WTC11 (cell line): ENCODE results near the gene TBX4. TPM values are rescaled to one million over a fixed set of nuclear protein-coding genes. Genes with fewer than 3 reads are reported as not detected.

ENCODE experiments used
- ATAC-seq: fragments of 200-7000 bp; cut with Tn5 transposase; 2 replicates; pipeline ENCODE4 v1.10.0; 2021; ENCODE audit warnings: mild to moderate bottlenecking, moderate library complexity
- CTCF ChIA-PET: fragments of 300-600 bp; sonication (Branson Sonifier 250); formaldehyde crosslinking; loops from one replicate; lab custom pipeline; 2021; ENCODE audit warnings: antibody characterized with exemption; lab: Charles Lee
- POLR2A ChIA-PET: fragments of 350-600 bp; sonication (Branson Sonifier 250); formaldehyde crosslinking; loops from one replicate; lab custom pipeline; 2021; ENCODE audit warnings: antibody characterized with exemption; lab: Charles Lee
- DNase-seq: peaks from one replicate; pipeline ENCODE4 v3.0.0; 2021; ENCODE audit warnings: low spot score
- H3K27ac Mint-ChIP-seq: 2 replicates; pipeline ENCODE4 v1.8.0; 2021; ENCODE audit warnings: mixed read lengths
- H3K27me3 Mint-ChIP-seq: 2 replicates; pipeline ENCODE4 v1.8.0; 2021; ENCODE audit warnings: low read depth, mild to moderate bottlenecking, moderate library complexity, mixed read lengths
- H3K36me3 Mint-ChIP-seq: 2 replicates; pipeline ENCODE4 v1.8.0; 2021; ENCODE audit warnings: mixed read lengths
- H3K4me1 Mint-ChIP-seq: 2 replicates; pipeline ENCODE4 v1.8.0; 2022; ENCODE audit warnings: mixed read lengths
- H3K4me3 Mint-ChIP-seq: 2 replicates; pipeline ENCODE4 v1.8.0; 2021; ENCODE audit warnings: mild to moderate bottlenecking, moderate library complexity, mixed read lengths
- H3K9me3 Mint-ChIP-seq: 2 replicates; pipeline ENCODE4 v1.8.0; 2021; ENCODE audit warnings: mixed read lengths
- ATF1 ChIP-seq: sonication (generic); formaldehyde crosslinking; IDR thresholded peaks from 2 replicates; pipeline ENCODE4 v1.8.1; 2023; ENCODE audit warnings: mild to moderate bottlenecking, moderate library complexity, missing genetic modification reagents
- CDX4 ChIP-seq: fragments of 250-450 bp; sonication (Bioruptor Pico); IDR thresholded peaks from 2 replicates; pipeline ENCODE4 v1.9.0; 2021; ENCODE audit warnings: moderate library complexity, mild to moderate bottlenecking, inconsistent platforms, borderline replicate concordance
- CTCF ChIP-seq: fragments of 200-600 bp; IDR thresholded peaks from 2 replicates; pipeline ENCODE4 v1.8.0; 2022; ENCODE audit warnings: antibody characterized with exemption
- E2F5 ChIP-seq: sonication (generic); formaldehyde crosslinking; IDR thresholded peaks from 2 replicates; pipeline ENCODE4 v1.8.1; 2022; ENCODE audit warnings: mild to moderate bottlenecking, moderate library complexity, missing genetic modification reagents
- ESRRA ChIP-seq: sonication (generic); formaldehyde crosslinking; IDR thresholded peaks from 2 replicates; pipeline ENCODE4 v1.8.1; 2022; ENCODE audit warnings: mild to moderate bottlenecking, missing genetic modification reagents, borderline replicate concordance
- GABPB1 ChIP-seq: sonication (generic); formaldehyde crosslinking; IDR thresholded peaks from 2 replicates; pipeline ENCODE4 v1.8.1; 2023; ENCODE audit warnings: mild to moderate bottlenecking, missing genetic modification reagents
- GRHL2 ChIP-seq: fragments of 250-450 bp; sonication (Bioruptor Pico); IDR thresholded peaks from 2 replicates; pipeline ENCODE4 v1.8.0; 2022; ENCODE audit warnings: mild to moderate bottlenecking, moderate library complexity; ENCODE audit not compliant: insufficient replicate concordance, severe bottlenecking
- GTF2I ChIP-seq: fragments of 250-450 bp; sonication (Bioruptor Pico); conservative IDR thresholded peaks from 2 replicates; pipeline ENCODE4 v1.4.0; 2021; ENCODE audit warnings: mild to moderate bottlenecking
- HMGXB4 ChIP-seq: sonication (generic); formaldehyde crosslinking; IDR thresholded peaks from 2 replicates; pipeline ENCODE4 v1.8.1; 2023; ENCODE audit warnings: mild to moderate bottlenecking, moderate library complexity, missing genetic modification reagents
- NFE2L1 ChIP-seq: sonication (generic); formaldehyde crosslinking; IDR thresholded peaks from 2 replicates; pipeline ENCODE4 v1.8.1; 2023; ENCODE audit warnings: missing genetic modification reagents
- PRRX2 ChIP-seq: fragments of 250-450 bp; sonication (Bioruptor Pico); IDR thresholded peaks from 2 replicates; pipeline ENCODE4 v1.8.0; 2021; ENCODE audit warnings: mild to moderate bottlenecking
- RELA ChIP-seq: sonication (generic); formaldehyde crosslinking; IDR thresholded peaks from 2 replicates; pipeline ENCODE4 v1.8.1; 2022; ENCODE audit warnings: missing genetic modification reagents, mild to moderate bottlenecking, borderline replicate concordance
- RORB ChIP-seq: fragments of 250-450 bp; sonication (Bioruptor Pico); IDR thresholded peaks from 2 replicates; pipeline ENCODE4 v1.9.0; 2021; ENCODE audit warnings: mild to moderate bottlenecking
- TCF7 ChIP-seq: sonication (generic); formaldehyde crosslinking; IDR thresholded peaks from 2 replicates; pipeline ENCODE4 v1.8.0; 2022; ENCODE audit warnings: mild to moderate bottlenecking, low read depth, missing genetic modification reagents, moderate library complexity
- TEAD1 ChIP-seq: sonication (generic); formaldehyde crosslinking; IDR thresholded peaks from 2 replicates; pipeline ENCODE4 v1.8.0; 2022; ENCODE audit warnings: mild to moderate bottlenecking, missing genetic modification reagents
- TEAD4 ChIP-seq: sonication (generic); formaldehyde crosslinking; IDR thresholded peaks from 2 replicates; pipeline ENCODE4 v1.8.0; 2022; ENCODE audit warnings: mild to moderate bottlenecking, missing genetic modification reagents
- TP53 ChIP-seq: sonication (generic); formaldehyde crosslinking; IDR thresholded peaks from 2 replicates; pipeline ENCODE4 v1.8.1; 2023; ENCODE audit warnings: mild to moderate bottlenecking, missing genetic modification reagents
- USF2 ChIP-seq: sonication (generic); formaldehyde crosslinking; IDR thresholded peaks from 2 replicates; pipeline ENCODE4 v1.8.1; 2023; ENCODE audit warnings: mild to moderate bottlenecking, missing genetic modification reagents, moderate library complexity
- ZNF138 ChIP-seq: sonication (generic); formaldehyde crosslinking; conservative IDR thresholded peaks from 2 replicates; pipeline ENCODE4 v1.8.1; 2022; ENCODE audit warnings: mild to moderate bottlenecking, moderate library complexity, missing genetic modification reagents
- ZNF317 ChIP-seq: sonication (generic); formaldehyde crosslinking; IDR thresholded peaks from 2 replicates; pipeline ENCODE4 v1.8.1; 2023; ENCODE audit warnings: low read depth, mild to moderate bottlenecking, moderate library complexity, missing genetic modification reagents, borderline replicate concordance
- total RNA-seq: library from RNA; stranded (reverse); gene quantifications from 3 replicates; pipeline ENCODE4 v1.2.3, GENCODE V29; 2021

TBX4 gene
- total RNA-seq, 1 experiment from 2014 or later: not detected

GRCh38 chr17:61413661-61414126, 38.5 kb upstream of the TBX4 start:
- Mint-ChIP-seq H3K4me1 (peaks cover 18% of the 10 kb centered on the region), H3K9me3 (no peaks in the 10 kb centered on the region), H3K36me3 (no peaks in the 10 kb centered on the region), H3K4me3 (peak overlapping the region; percentile 73), H3K27ac (no peak overlapping the region), H3K27me3 (peaks cover 86% of the 10 kb centered on the region)
- DNase-seq: no peak
- POLR2A ChIA-PET: interaction anchor here (0.8 kb wide), 1 partner anchor 161 kb away, joined by 5 read pairs; no protein-coding TSS in a partner anchor
- no peak for TF ChIP-seq GABPB1 (CRISPR knock-in tag)
- TF ChIP-seq, all 79 proteins: peak for 0
- CTCF ChIA-PET: interaction anchor here (0.6 to 6.4 kb wide), 13 partner anchors 13 to 344 kb away, joined by 3 to 46 read pairs (median 10); partner anchors contain the start of gene TBX2
- no peak for ATAC-seq

- Mint-ChIP-seq H3K27ac (no peak overlapping the region), H3K4me1 (peaks cover 15% of the 10 kb centered on the region), H3K27me3 (peaks cover 81% of the 10 kb centered on the region), H3K36me3 (no peaks in the 10 kb centered on the region), H3K4me3 (no peak overlapping the region), H3K9me3 (no peaks in the 10 kb centered on the region)
- TF ChIP-seq GABPB1 (CRISPR knock-in tag) (0 out of 2 replicates have a peak, but pooled peaks have one; percentile 12), TEAD4 (CRISPR knock-in tag) (no peak)
- ATAC-seq (no peak), DNase-seq (no peak)
- ChIA-PET CTCF (interaction anchor here (1.4 to 6.4 kb wide), 5 partner anchors 17 to 160 kb away, joined by 5 to 46 read pairs (median 12); no protein-coding TSS in a partner anchor), POLR2A (no interaction called here)
These were observed 37.9 kb upstream of the TBX4 start for GRCh38 chr17:61414141-61414935.

GRCh38 chr17:61414936-61415251, 37.3 kb upstream of the TBX4 start:
- Mint-ChIP-seq H3K4me1 (peaks cover 15% of the 10 kb centered on the region), H3K27me3 (peaks cover 77% of the 10 kb centered on the region), H3K4me3 (no peak overlapping the region), H3K36me3 (no peaks in the 10 kb centered on the region), H3K27ac (no peak overlapping the region), H3K9me3 (no peaks in the 10 kb centered on the region)
- TF ChIP-seq CDX4 (CRISPR knock-in tag) (no peak), TCF7 (CRISPR knock-in tag) (no peak)
- DNase-seq (no peak), ATAC-seq (no peak)
- CTCF ChIA-PET: interaction anchor here (6.4 kb wide), 1 partner anchor 53 kb away, joined by 39 read pairs; no protein-coding TSS in a partner anchor
- POLR2A ChIA-PET: no interaction called here

- POLR2A ChIA-PET: interaction anchor here (0.6 kb wide), 1 partner anchor 349 kb away, joined by 8 read pairs; no protein-coding TSS in a partner anchor
- DNase-seq (no peak), ATAC-seq (no peak)
- H3K27me3 Mint-ChIP-seq: peaks cover 70% of the 10 kb centered on the region
- no peaks in the 10 kb centered on the region for H3K36me3 Mint-ChIP-seq
- H3K4me1 Mint-ChIP-seq: peaks cover 11% of the 10 kb centered on the region
- H3K4me3 Mint-ChIP-seq: no peak overlapping the region
- CTCF ChIA-PET: interaction anchor here (0.8 to 6.4 kb wide), 5 partner anchors 9 to 159 kb away, joined by 3 to 39 read pairs (median 3); no protein-coding TSS in a partner anchor
- no peak overlapping the region for H3K27ac Mint-ChIP-seq
- no peaks in the 10 kb centered on the region for H3K9me3 Mint-ChIP-seq
- TF ChIP-seq PRRX2 (CRISPR knock-in tag): no peak
- no peak for TF ChIP-seq CTCF
- TF ChIP-seq RORB (CRISPR knock-in tag): no peak
- no peak for TF ChIP-seq GTF2I (CRISPR knock-in tag)
- no peak for TF ChIP-seq RELA (CRISPR knock-in tag)
- no peak for TF ChIP-seq USF2 (CRISPR knock-in tag)
- TF ChIP-seq ESRRA: no peak
- TF ChIP-seq ZNF317: no peak
- no peak for TF ChIP-seq ZNF138 (CRISPR knock-in tag)
- TF ChIP-seq ATF1 (CRISPR knock-in tag): no peak
- TF ChIP-seq HMGXB4 (CRISPR knock-in tag): no peak
- TF ChIP-seq TEAD1: no peak
- TF ChIP-seq GRHL2 (CRISPR knock-in tag): no peak
- TF ChIP-seq TP53: no peak
- no peak for TF ChIP-seq E2F5
- TF ChIP-seq TCF7 (CRISPR knock-in tag): no peak
- TF ChIP-seq NFE2L1 (CRISPR knock-in tag): no peak
These were observed 36.6 kb upstream of the TBX4 start for GRCh38 chr17:61415374-61416210.
